LNCAP (cell line): ENCODE measurements around the gene EEPD1.

Experiments used
- TF ChIP-seq, protein P1 (sequence below): fragments of 450-650 bp; IDR thresholded peaks from 2 replicates; pipeline ENCODE4 v1.5.1; 2017; ENCODE audit warnings: mild to moderate bottlenecking

Gene EEPD1

DNA sequence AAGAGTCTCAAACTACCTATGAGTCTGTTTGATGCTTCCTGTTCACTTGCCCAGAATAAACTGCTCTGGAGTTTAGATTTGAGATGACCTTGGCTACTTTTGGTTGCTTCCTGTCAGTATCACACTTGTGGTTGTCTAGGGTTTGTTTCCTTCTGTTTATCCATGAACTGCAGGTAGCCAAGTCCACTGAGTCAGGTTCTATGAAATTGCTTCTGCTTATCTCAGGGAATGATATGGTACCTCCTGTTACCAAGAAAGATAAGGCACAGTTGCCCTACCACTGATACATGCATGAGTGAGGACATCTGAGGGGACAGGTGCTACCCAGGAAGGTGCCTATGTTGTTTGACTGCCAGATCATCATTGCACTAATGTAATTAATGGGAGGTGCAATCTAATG, 15.8 kb upstream of the EEPD1 start:
- TF ChIP-seq, protein P1, sequence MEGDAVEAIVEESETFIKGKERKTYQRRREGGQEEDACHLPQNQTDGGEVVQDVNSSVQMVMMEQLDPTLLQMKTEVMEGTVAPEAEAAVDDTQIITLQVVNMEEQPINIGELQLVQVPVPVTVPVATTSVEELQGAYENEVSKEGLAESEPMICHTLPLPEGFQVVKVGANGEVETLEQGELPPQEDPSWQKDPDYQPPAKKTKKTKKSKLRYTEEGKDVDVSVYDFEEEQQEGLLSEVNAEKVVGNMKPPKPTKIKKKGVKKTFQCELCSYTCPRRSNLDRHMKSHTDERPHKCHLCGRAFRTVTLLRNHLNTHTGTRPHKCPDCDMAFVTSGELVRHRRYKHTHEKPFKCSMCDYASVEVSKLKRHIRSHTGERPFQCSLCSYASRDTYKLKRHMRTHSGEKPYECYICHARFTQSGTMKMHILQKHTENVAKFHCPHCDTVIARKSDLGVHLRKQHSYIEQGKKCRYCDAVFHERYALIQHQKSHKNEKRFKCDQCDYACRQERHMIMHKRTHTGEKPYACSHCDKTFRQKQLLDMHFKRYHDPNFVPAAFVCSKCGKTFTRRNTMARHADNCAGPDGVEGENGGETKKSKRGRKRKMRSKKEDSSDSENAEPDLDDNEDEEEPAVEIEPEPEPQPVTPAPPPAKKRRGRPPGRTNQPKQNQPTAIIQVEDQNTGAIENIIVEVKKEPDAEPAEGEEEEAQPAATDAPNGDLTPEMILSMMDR = no peak

DNA sequence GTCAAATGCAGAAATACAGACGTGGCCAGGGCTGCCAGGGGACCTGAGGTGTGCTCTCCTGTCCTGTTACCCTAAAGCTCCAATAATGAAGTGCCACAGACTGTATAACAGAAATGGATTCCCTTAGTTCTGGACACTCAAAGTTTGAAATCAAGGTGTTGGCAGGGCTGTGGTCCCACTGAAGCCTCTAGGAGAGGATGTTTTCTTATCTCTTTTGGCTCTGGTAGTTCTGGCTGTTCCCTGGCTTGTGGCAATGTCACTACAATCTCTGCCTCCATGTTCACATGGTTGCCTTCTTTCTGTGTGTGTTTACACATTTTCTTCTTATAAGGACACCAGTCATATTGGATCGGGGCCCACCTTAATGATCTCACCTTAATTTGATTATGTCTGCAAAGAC, 15.3 kb upstream of the EEPD1 start:
- TF ChIP-seq, protein P1 = no peak

GRCh38 chr7:36138209-36138608, 14.8 kb upstream of the EEPD1 start:
- TF ChIP-seq, protein P1 = no peak

DNA sequence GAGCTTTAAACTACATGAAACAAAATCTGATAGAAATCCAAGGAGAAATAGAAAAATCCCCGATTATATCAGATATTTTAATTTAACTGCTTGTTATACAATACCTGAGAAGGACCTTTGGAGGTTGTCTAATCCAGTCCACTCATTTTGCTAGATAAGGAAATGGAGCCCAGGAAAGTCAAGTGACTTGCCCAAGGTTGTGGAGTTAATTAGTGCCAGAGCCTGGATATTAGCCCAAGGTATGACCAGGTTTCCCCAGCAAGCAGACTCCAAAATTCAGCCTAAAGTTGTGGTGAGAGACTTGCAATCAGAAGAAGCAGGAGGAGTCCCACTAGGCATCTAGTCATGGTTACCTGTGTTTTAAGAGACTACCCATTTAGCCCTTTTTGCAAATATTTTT, 11.7 kb upstream of the EEPD1 start:
- TF ChIP-seq, protein P1 = no peak

DNA sequence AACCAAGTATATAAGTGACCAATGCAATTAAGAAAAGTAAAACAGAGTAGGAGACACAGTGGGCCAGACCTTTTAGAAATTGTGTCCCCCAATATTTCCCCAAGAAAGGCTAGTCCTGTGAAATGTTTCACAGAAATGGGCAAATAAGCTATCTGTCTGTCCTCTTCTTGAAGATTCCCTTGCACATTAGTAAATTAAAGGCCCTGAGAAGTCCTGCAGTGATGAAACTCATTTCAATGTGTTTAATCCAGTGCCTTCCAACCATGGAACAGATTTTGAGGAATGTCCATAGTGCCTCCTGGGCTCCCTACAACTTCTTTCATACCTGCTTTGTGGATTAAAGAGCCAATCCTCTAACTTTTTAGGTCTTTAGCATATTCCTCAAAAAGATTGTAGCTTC, 11.2 kb upstream of the EEPD1 start:
- TF ChIP-seq, protein P1 = no peak

DNA sequence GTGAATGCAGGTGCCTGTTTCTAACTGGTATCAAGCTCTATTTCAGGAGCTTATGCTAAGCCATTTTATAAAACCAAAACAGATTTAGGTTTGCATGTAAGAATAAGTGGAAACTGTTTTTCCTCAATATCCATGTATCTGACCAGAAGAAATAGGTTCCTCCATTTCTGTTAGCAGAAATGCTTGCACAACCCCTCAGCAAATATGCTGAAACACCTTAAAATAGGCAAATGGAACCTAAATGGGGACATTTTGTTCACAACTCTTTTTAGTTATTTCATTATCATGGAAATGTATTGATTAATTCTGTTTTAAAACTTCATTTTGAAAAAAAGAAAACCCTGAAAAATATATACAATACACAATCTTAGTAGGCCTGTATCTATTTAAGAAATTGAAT, 8.9 kb upstream of the EEPD1 start:
- TF ChIP-seq, protein P1 = no peak

DNA sequence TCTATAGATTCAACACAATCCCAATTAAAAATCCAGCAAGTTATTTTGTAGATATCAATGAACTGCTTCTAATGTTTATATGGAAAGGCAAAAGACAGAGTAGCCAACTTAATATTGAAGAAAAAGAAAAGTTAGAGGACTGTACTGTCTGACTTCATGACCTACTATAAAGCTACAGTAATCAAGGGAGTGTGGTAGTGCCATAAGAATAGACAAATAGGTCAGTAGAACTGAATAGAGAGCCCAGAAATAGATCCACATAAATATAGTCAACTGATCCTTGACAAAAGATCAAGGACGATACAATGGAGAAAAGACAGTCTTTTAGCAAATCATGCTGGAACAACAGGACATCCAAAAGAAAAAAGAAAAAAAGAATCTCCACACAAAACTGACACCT, 7.4 kb upstream of the EEPD1 start:
- TF ChIP-seq, protein P1 = no peak

GRCh38 chr7:36147361-36147760, 5.7 kb upstream of the EEPD1 start:
- TF ChIP-seq, protein P1 = no peak
